Effector memory CD8-positive, alpha-beta T cell (primary cell): ENCODE measurements around the gene CLPTM1L.
"Not testable (repeated sequence)": the region's sequence is repeated elsewhere in the genome, so short reads cannot be mapped to it uniquely, and the experiment has no call there.

Experiments used
- ATAC-seq: fragments of 150-1000 bp; cut with Tn5 transposase; replicated peaks from 2 replicates; pipeline ENCODE4 v1.10.0; 2021; ENCODE audit warnings: mild to moderate bottlenecking, moderate library complexity
- DNase-seq, 3 experiments: peaks; one replicate each; pipeline ENCODE4 v3.0.0; 2021
- H3K27ac Mint-ChIP-seq, 2 donors: one replicate each; pipeline ENCODE4 v1.8.0; 2022; ENCODE audit warnings: mild to moderate bottlenecking in 2 of 2, mixed read lengths in 2 of 2, moderate library complexity in 2 of 2
- H3K27me3 Mint-ChIP-seq, 2 donors: one replicate each; pipeline ENCODE4 v1.8.0; 2022; ENCODE audit warnings: mixed read lengths in 2 of 2
- H3K36me3 Mint-ChIP-seq: one replicate; pipeline ENCODE4 v1.8.0; 2022; ENCODE audit warnings: mild to moderate bottlenecking, moderate library complexity, mixed read lengths; ENCODE audit not compliant: insufficient read depth
- H3K4me1 Mint-ChIP-seq, 2 donors: one replicate each; pipeline ENCODE4 v1.8.0; 2022; ENCODE audit warnings: low read depth in 2 of 2, mixed read lengths in 2 of 2
- H3K4me3 Mint-ChIP-seq, 2 donors: one replicate each; pipeline ENCODE4 v1.8.0; 2022; ENCODE audit warnings: mild to moderate bottlenecking in 2 of 2, mixed read lengths in 2 of 2, moderate library complexity in 2 of 2
- H3K9me3 Mint-ChIP-seq, 2 donors: one replicate each; pipeline ENCODE4 v1.8.0; 2022; ENCODE audit warnings: mixed read lengths in 2 of 2

The CLPTM1L gene

GRCh38 chr5:1293416-1294205 is 51.3 kb downstream of the CLPTM1L start:
- no peak for ATAC-seq
- no peak overlapping the region for H3K27ac Mint-ChIP-seq
- peaks cover 15 to 34% of the 10 kb centered on the region in 2 donors for H3K27me3 Mint-ChIP-seq
- H3K36me3 Mint-ChIP-seq, result no peaks in the 10 kb centered on the region
- no peak for DNase-seq
- H3K4me1 Mint-ChIP-seq, result peaks cover 0 to 1% of the 10 kb centered on the region in 2 donors
- peaks cover 0 to under 1% of the 10 kb centered on the region in 2 donors for H3K9me3 Mint-ChIP-seq
- peak overlapping the region; percentile 29 to 46 for H3K4me3 Mint-ChIP-seq

- DNase-seq, result no peak
- Mint-ChIP-seq H3K4me3 (no peak overlapping the region), H3K4me1 (peaks cover 0 to 1% of the 10 kb centered on the region in 2 donors), H3K27me3 (peaks cover 22 to 40% of the 10 kb centered on the region in 2 donors), H3K27ac (no peak overlapping the region), H3K9me3 (peaks cover 3 to 8% of the 10 kb centered on the region in 2 donors), H3K36me3 (no peaks in the 10 kb centered on the region)
- ATAC-seq, result no peak
Measured at GRCh38 chr5:1292846-1293415, 52.0 kb downstream of the CLPTM1L start.

GRCh38 chr5:1292139-1292538 is 52.8 kb downstream of the CLPTM1L start:
- DNase-seq (no peak), ATAC-seq (no peak)
- peaks cover 23 to 43% of the 10 kb centered on the region in 2 donors for H3K27me3 Mint-ChIP-seq
- peaks cover 3 to 10% of the 10 kb centered on the region in 2 donors for H3K9me3 Mint-ChIP-seq
- peaks cover 0 to 1% of the 10 kb centered on the region in 2 donors for H3K4me1 Mint-ChIP-seq
- H3K4me3 Mint-ChIP-seq, result no peak overlapping the region
- no peaks in the 10 kb centered on the region for H3K36me3 Mint-ChIP-seq
- no peak overlapping the region for H3K27ac Mint-ChIP-seq

- Mint-ChIP-seq H3K4me1 (peaks cover 0 to 1% of the 10 kb centered on the region in 2 donors), H3K4me3 (no peak overlapping the region), H3K27ac (no peak overlapping the region), H3K36me3 (no peaks in the 10 kb centered on the region), H3K9me3 (peaks cover 3 to 10% of the 10 kb centered on the region in 2 donors), H3K27me3 (peaks cover 23 to 43% of the 10 kb centered on the region in 2 donors)
- no peak for DNase-seq
- ATAC-seq, result no peak
Measured at GRCh38 chr5:1291611-1292080, 53.3 kb downstream of the CLPTM1L start.

DNA sequence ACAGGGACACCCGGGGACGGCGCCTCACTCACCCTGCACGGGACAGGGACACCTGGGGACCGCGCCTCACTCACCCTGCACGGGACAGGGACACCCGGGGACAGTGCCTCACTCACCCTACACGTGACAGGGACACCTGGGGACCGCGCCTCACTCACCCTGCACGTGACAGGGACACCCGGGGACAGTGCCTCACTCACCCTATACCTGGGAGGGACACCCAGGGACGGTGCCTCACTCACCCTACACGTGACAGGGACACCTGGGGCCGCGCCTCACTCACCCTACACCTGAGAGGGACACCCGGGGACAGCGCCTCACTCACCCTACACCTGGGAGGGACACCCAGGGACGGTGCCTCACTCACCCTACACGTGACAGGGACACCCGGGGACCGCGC is 53.9 kb downstream of the CLPTM1L start:
- peaks cover 23 to 43% of the 10 kb centered on the region in 2 donors for H3K27me3 Mint-ChIP-seq
- not testable (repeated sequence) for ATAC-seq, H3K27ac Mint-ChIP-seq, H3K4me3 Mint-ChIP-seq, DNase-seq, H3K36me3 Mint-ChIP-seq, H3K9me3 Mint-ChIP-seq, H3K4me1 Mint-ChIP-seq

DNA sequence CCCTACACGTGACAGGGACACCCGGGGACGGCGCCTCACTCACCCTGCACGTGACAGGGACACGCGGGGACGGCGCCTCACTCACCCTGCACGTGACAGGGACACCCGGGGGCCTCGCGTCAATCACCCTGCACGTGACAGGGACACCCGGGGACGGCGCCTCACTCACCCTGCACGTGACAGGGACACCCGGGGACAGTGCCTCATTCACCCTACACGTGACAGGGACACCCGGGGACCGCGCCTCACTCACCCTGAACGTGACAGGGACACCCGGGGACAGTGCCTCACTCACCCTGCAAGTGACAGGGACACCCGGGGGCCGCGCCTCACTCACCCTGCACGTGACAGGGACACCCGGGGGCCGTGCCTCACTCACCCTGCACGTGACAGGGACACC is 55.3 kb downstream of the CLPTM1L start:
- not testable (repeated sequence) for DNase-seq, H3K27ac Mint-ChIP-seq, ATAC-seq, H3K4me3 Mint-ChIP-seq, H3K36me3 Mint-ChIP-seq, H3K9me3 Mint-ChIP-seq, H3K4me1 Mint-ChIP-seq
- peaks cover 23 to 43% of the 10 kb centered on the region in 2 donors for H3K27me3 Mint-ChIP-seq

- no peak overlapping the region for H3K27ac Mint-ChIP-seq
- ATAC-seq (no peak), DNase-seq (no peak)
- H3K27me3 Mint-ChIP-seq, result peaks cover 23 to 41% of the 10 kb centered on the region in 2 donors
- peaks cover 0 to 1% of the 10 kb centered on the region in 2 donors for H3K4me1 Mint-ChIP-seq
- peaks cover 3 to 10% of the 10 kb centered on the region in 2 donors for H3K9me3 Mint-ChIP-seq
- no peak overlapping the region for H3K4me3 Mint-ChIP-seq
- peaks cover 1% of the 10 kb centered on the region for H3K36me3 Mint-ChIP-seq
Measured at GRCh38 chr5:1288439-1289335, 56.2 kb downstream of the CLPTM1L start.

GRCh38 chr5:1285883-1286291 is 59.0 kb downstream of the CLPTM1L start:
- ATAC-seq (no peak), DNase-seq (no peak)
- H3K4me3 Mint-ChIP-seq, result no peak overlapping the region
- H3K9me3 Mint-ChIP-seq, result peaks cover 3 to 10% of the 10 kb centered on the region in 2 donors
- H3K4me1 Mint-ChIP-seq, result no peaks in the 10 kb centered on the region
- peaks cover 5% of the 10 kb centered on the region for H3K36me3 Mint-ChIP-seq
- H3K27me3 Mint-ChIP-seq, result peaks cover 11 to 15% of the 10 kb centered on the region in 2 donors
- H3K27ac Mint-ChIP-seq, result peak overlapping the region in 1 of 2 donors; percentile 46

- H3K4me1 Mint-ChIP-seq, result no peaks in the 10 kb centered on the region
- no peak overlapping the region for H3K4me3 Mint-ChIP-seq
- H3K36me3 Mint-ChIP-seq, result peaks cover 5% of the 10 kb centered on the region
- peaks cover 11 to 15% of the 10 kb centered on the region in 2 donors for H3K27me3 Mint-ChIP-seq
- peaks cover 3 to 10% of the 10 kb centered on the region in 2 donors for H3K9me3 Mint-ChIP-seq
- no peak for ATAC-seq
- H3K27ac Mint-ChIP-seq, result no peak overlapping the region
- DNase-seq, result no peak
Measured at GRCh38 chr5:1285141-1285540, 59.8 kb downstream of the CLPTM1L start.

DNA sequence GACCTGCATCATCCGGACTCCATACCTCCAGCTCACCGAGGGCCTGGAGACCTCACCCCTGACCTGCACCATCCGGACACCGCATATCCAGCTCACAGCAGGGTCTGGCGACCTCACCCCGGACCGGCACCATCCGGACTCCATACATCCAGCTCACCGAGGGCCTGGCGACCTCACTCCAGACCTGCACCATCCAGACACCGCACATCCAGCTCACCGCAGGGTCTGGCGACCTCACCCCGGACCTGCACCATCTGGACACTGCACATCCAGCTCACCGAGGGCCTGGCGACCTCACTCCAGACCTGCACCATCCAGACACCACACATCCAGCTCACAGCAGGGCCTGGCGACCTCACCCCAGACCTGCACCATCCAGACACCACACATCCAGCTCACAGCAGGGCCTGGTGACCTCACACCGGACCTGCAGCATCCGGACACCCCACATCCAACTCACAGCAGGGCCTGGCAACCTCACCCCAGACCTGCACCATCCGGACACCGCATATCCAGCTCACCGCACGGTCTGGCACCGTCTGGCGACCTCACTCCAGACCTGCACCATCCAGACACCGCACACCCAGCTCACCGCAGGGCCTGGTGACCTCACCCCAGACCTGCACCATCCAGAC is 60.4 kb downstream of the CLPTM1L start:
- H3K4me3 Mint-ChIP-seq, H3K27ac Mint-ChIP-seq, ATAC-seq, H3K36me3 Mint-ChIP-seq, H3K9me3 Mint-ChIP-seq, H3K4me1 Mint-ChIP-seq, DNase-seq: not testable (repeated sequence)
- H3K27me3 Mint-ChIP-seq, result peaks cover 11 to 15% of the 10 kb centered on the region in 2 donors

- not testable (repeated sequence) for H3K27ac Mint-ChIP-seq, DNase-seq, H3K4me3 Mint-ChIP-seq, H3K4me1 Mint-ChIP-seq, H3K36me3 Mint-ChIP-seq, ATAC-seq, H3K9me3 Mint-ChIP-seq
- peaks cover 9 to 11% of the 10 kb centered on the region in 2 donors for H3K27me3 Mint-ChIP-seq
Measured at GRCh38 chr5:1283729-1284041, 61.2 kb downstream of the CLPTM1L start.

- DNase-seq, H3K27ac Mint-ChIP-seq, H3K9me3 Mint-ChIP-seq: not testable (repeated sequence)
Measured at GRCh38 chr5:1282993-1283728, 61.7 kb downstream of the CLPTM1L start.

More at GRCh38 chr5:1282993-1283728, 61.7 kb downstream of the CLPTM1L start:
- H3K27me3 Mint-ChIP-seq, H3K4me3 Mint-ChIP-seq, H3K4me1 Mint-ChIP-seq, H3K36me3 Mint-ChIP-seq, ATAC-seq: not testable (repeated sequence)
